ENCODE data around the gene LIMA1.

LIMA1 gene

GRCh38 chr12:50197297-50197727 is 86.0 kb downstream of the LIMA1 start:
- ChIA-PET POLR2A (interaction anchor here (1.5 to 1.7 kb wide), 2 partner anchors 24 to 31 kb away, joined by 4 to 8 read pairs; partner anchors contain the start of gene CERS5), CTCF (no interaction called here)
- 0 out of 2 replicates have a peak, but pooled peaks have one; percentile 3 for TF ChIP-seq ZNF384 (IDR thresholded peaks at IDR 0.05)
- no peak for TF ChIP-seq NFRKB (IDR thresholded peaks at IDR 0.05)
- no peak for DNase-seq (ENCODE audit: extremely low spot score)

- DNase-seq (ENCODE audit: extremely low spot score) = no peak
- no peak for TF ChIP-seq L3MBTL2 (conservative IDR thresholded peaks at IDR 0.05)
- TF ChIP-seq PKNOX1 (IDR thresholded peaks at IDR 0.05) = peak; percentile 36; the same call in 1 of the 2 replicates
- POLR2A ChIA-PET = interaction anchor here (1.1 to 1.7 kb wide), 3 partner anchors 25 to 85 kb away, joined by 3 to 8 read pairs (median 4); partner anchors contain the start of genes CERS5 and COX14
- CTCF ChIA-PET = no interaction called here
Observed at GRCh38 chr12:50196537-50196936, 86.8 kb downstream of the LIMA1 start.

- ChIA-PET POLR2A (interaction anchor here (1.1 to 1.7 kb wide), 2 partner anchors 26 to 84 kb away, joined by 3 to 8 read pairs; partner anchors contain the start of gene COX14), CTCF (no interaction called here)
- TF ChIP-seq PKNOX1 (IDR thresholded peaks at IDR 0.05) (peak; percentile 86), HDGF (IDR thresholded peaks at IDR 0.05; ENCODE audit: borderline replicate concordance) (no peak), CTBP1 (IDR thresholded peaks at IDR 0.05; ENCODE audit: borderline replicate concordance) (no peak), NFRKB (IDR thresholded peaks at IDR 0.05) (no peak), LEF1 (IDR thresholded peaks at IDR 0.05; ENCODE audit: borderline replicate concordance) (no peak), FOXA1 (IDR thresholded peaks at IDR 0.05) (no peak), L3MBTL2 (conservative IDR thresholded peaks at IDR 0.05) (no peak), ZNF384 (IDR thresholded peaks at IDR 0.05) (peak; percentile 82), FOXK2 (IDR thresholded peaks at IDR 0.05) (no peak), TARDBP (IDR thresholded peaks at IDR 0.05) (no peak)
- peak; percentile 27 for DNase-seq (ENCODE audit: extremely low spot score)
Observed at GRCh38 chr12:50195832-50196231, 87.5 kb downstream of the LIMA1 start.

DNA sequence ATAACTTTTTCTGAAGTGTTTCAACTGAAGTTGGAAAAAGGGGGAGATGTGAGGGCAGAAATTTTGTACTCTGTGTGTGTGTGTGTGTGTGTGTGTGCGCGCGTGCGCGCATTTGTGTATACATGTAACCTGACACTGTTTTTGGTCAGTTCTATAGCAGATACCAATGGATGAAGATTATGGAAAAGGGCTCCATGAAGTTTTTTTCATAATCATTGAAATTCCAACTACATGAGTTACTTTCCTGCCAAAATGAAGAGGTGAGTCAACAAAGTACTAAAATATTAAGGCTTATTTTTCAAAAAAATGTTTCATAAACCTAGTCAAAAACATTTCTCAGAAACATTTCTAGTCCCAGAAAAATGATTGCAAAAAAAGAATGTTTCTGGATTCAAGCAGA is 90.4 kb downstream of the LIMA1 start:
- TF ChIP-seq L3MBTL2 (conservative IDR thresholded peaks at IDR 0.05) (no peak), FOXA1 (IDR thresholded peaks at IDR 0.05) (no peak), LEF1 (IDR thresholded peaks at IDR 0.05; ENCODE audit: borderline replicate concordance) (no peak), PKNOX1 (IDR thresholded peaks at IDR 0.05) (no peak), NFRKB (IDR thresholded peaks at IDR 0.05) (no peak), ARNT (IDR thresholded peaks at IDR 0.05) (no peak), TARDBP (IDR thresholded peaks at IDR 0.05) (no peak)
- ChIA-PET CTCF (no interaction called here), POLR2A (no interaction called here)
- DNase-seq (ENCODE audit: extremely low spot score) = no peak

- DNase-seq (ENCODE audit: extremely low spot score) = no peak
- POLR2A ChIA-PET = no interaction called here
- TF ChIP-seq FOXM1 (IDR thresholded peaks at IDR 0.05; ENCODE audit: borderline replicate concordance) (no peak), NFRKB (IDR thresholded peaks at IDR 0.05) (no peak), SP1 (IDR thresholded peaks at IDR 0.05) (no peak), PKNOX1 (IDR thresholded peaks at IDR 0.05) (no peak), CTBP1 (IDR thresholded peaks at IDR 0.05; ENCODE audit: borderline replicate concordance) (no peak)
- CTCF ChIA-PET = no interaction called here
Observed at GRCh38 chr12:50192236-50192635, 91.1 kb downstream of the LIMA1 start.

- TF ChIP-seq ELF4 (IDR thresholded peaks at IDR 0.05) (no peak), ZNF384 (IDR thresholded peaks at IDR 0.05) (no peak), TARDBP (IDR thresholded peaks at IDR 0.05) (no peak), FOXK2 (IDR thresholded peaks at IDR 0.05) (no peak), PKNOX1 (IDR thresholded peaks at IDR 0.05) (no peak)
- CTCF ChIA-PET = interaction anchor here (0.6 kb wide), 1 partner anchor 27 kb away, joined by 3 read pairs; no protein-coding TSS in a partner anchor
- POLR2A ChIA-PET = no interaction called here
- DNase-seq (ENCODE audit: extremely low spot score) = no peak
Observed at GRCh38 chr12:50190859-50191258, 92.5 kb downstream of the LIMA1 start.

DNA sequence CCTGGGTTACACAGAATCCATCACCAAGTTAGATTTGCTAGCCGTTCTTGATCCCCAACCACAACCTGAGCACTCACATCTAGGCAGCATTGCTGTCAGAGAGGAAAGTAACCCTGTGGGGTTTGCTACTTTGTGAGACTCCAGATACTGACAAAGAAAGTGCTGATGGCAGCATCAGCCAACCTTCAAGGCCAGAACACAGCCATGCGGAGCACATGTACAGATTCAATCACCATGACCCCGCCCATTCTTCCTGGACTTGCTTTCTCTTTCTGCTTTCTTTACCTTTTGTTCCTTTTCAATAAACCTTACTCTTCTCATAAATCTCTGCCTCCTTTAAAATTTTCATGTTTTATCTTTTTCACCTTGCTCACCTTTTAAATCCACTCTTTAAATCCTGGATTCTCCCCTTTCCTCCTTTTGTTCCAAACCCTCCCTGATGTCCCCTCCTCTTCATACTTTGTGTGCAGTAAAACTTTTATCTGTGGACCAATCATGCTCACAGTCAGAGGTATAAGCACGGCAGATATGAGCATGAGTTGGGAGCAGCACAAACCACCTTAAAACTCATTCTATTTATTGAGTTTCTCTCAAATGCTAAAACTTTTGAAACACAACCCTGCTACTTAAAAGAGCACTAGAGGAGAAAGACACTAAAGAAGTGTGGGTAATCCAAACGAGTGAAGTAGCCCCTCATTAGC is 94.3 kb downstream of the LIMA1 start:
- no peak for TF ChIP-seq PKNOX1 (IDR thresholded peaks at IDR 0.05)
- no peak for TF ChIP-seq BHLHE40 (IDR thresholded peaks at IDR 0.05; ENCODE audit: borderline replicate concordance)
- TF ChIP-seq FOXA1 (IDR thresholded peaks at IDR 0.05) = no peak
- TF ChIP-seq NFRKB (IDR thresholded peaks at IDR 0.05) = no peak
- no peak for TF ChIP-seq ZNF384 (IDR thresholded peaks at IDR 0.05)
- ChIA-PET POLR2A (interaction anchor here (0.5 to 1.2 kb wide), 2 partner anchors 22 to 97 kb away, joined by 4 read pairs; partner anchors contain the start of gene CERS5), CTCF (no interaction called here)
- no peak for DNase-seq (ENCODE audit: extremely low spot score)

All from HEK293T (cell line).